Fibroblast of lung (primary cell): ENCODE measurements around the gene SURF4.

Experiments
- CTCF ChIP-seq, 2 donors: IDR thresholded peaks in 1 of 2; conservative IDR thresholded peaks in 1 of 2; 1 replicate in 1 of 2; 2 replicates in 1 of 2; pipeline ENCODE4 v1.5.1; 2011 to 2012; ENCODE audit warnings: low read length in 2 of 2, control low read depth in 1 of 2, inconsistent platforms in 1 of 2, low read depth in 1 of 2, mild to moderate bottlenecking in 1 of 2
- EZH2 ChIP-seq: IDR thresholded peaks from 2 replicates; pipeline ENCODE4 v1.5.1; 2012; ENCODE audit warnings: low read length, control low read depth, mild to moderate bottlenecking; ENCODE audit errors: missing control alignments

- no peak for TF ChIP-seq CTCF (conservative IDR thresholded peaks at IDR 0.05 in 1 of 2, IDR thresholded peaks at IDR 0.05 in 1 of 2; ENCODE audit: low read depth in 1 of 2, low read length in 2 of 2)
- TF ChIP-seq EZH2: no peak
Observed at GRCh38 chr9:133367778-133368177, 8.1 kb downstream of the SURF4 start.
